HG03135 (cell line): ENCODE data around the gene CRHR2.

Source experiments
- ATAC-seq: cut with Tn5 transposase; IDR thresholded peaks from one replicate; pipeline ENCODE4 v1.9.1; 2021; ENCODE audit warnings: mild to moderate bottlenecking, moderate library complexity; ENCODE audit not compliant: unreplicated experiment

CRHR2 gene

GRCh38 chr7:30683306-30683705 lies 1.1 kb upstream of the CRHR2 start:
- no peak for ATAC-seq

- ATAC-seq, result no peak
These were observed 443 bp downstream of the CRHR2 start for GRCh38 chr7:30681815-30682211.

- ATAC-seq, result no peak
These were observed 892 bp downstream of the CRHR2 start for GRCh38 chr7:30681331-30681797.

- ATAC-seq, result no peak
These were observed 2.6 kb downstream of the CRHR2 start for GRCh38 chr7:30679664-30680063.

GRCh38 chr7:30678805-30679204 lies 3.5 kb downstream of the CRHR2 start:
- no peak for ATAC-seq

GRCh38 chr7:30674876-30675275 lies 7.4 kb downstream of the CRHR2 start:
- ATAC-seq, result no peak

GRCh38 chr7:30674420-30674819 lies 7.8 kb downstream of the CRHR2 start:
- ATAC-seq, result no peak

GRCh38 chr7:30671793-30672465 lies 10.3 kb downstream of the CRHR2 start:
- ATAC-seq, result no peak

- ATAC-seq, result no peak
These were observed 14.2 kb downstream of the CRHR2 start for GRCh38 chr7:30668102-30668501.

GRCh38 chr7:30667172-30667571 lies 15.1 kb downstream of the CRHR2 start:
- ATAC-seq, result no peak

GRCh38 chr7:30665449-30665848 lies 16.8 kb downstream of the CRHR2 start:
- no peak for ATAC-seq

GRCh38 chr7:30665043-30665442 lies 17.2 kb downstream of the CRHR2 start:
- ATAC-seq, result no peak

GRCh38 chr7:30664184-30664885 lies 17.9 kb downstream of the CRHR2 start:
- ATAC-seq, result no peak

- no peak for ATAC-seq
These were observed 18.8 kb downstream of the CRHR2 start for GRCh38 chr7:30663414-30663813.

- no peak for ATAC-seq
These were observed 19.8 kb downstream of the CRHR2 start for GRCh38 chr7:30662431-30662939.

- ATAC-seq, result no peak
These were observed 20.3 kb downstream of the CRHR2 start for GRCh38 chr7:30661926-30662325.

GRCh38 chr7:30660331-30661255 lies 21.7 kb downstream of the CRHR2 start:
- no peak for ATAC-seq

GRCh38 chr7:30659312-30659711 lies 22.9 kb downstream of the CRHR2 start:
- ATAC-seq, result no peak

- ATAC-seq, result no peak
These were observed 23.7 kb downstream of the CRHR2 start for GRCh38 chr7:30658479-30659074.

GRCh38 chr7:30657131-30657530 lies 25.1 kb downstream of the CRHR2 start:
- no peak for ATAC-seq
